NCI-H1092 treated with DMSO at 0.1 percent for 48 hours (cell line): ENCODE measurements around the gene VCAN.

Experiments
- DNase-seq: peaks from one replicate; lab custom pipeline; 2025; lab: John Stamatoyannopoulos, UW

The VCAN gene

DNA sequence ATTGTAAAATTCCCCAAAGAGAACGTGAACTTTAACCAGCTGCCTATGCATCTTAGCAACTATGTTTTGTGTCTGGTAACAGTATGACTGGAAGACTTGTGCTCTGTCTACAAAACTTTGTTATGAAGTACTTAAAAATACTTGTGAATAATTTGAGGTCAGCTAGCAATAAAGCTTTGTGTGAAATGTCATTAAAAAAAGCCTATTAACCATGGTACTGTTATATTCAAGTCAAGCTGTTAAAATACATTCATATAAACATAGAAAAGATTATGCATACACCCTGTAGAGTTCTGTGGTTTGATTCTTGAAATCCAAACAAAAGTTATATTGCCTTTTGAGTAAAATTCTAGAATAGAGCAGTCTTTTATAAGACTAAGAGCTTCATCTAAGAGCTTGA is 60.1 kb downstream of the VCAN start:
- DNase-seq = no peak

- DNase-seq = no peak
These were observed 67.4 kb downstream of the VCAN start for GRCh38 chr5:83538786-83539462.

DNA sequence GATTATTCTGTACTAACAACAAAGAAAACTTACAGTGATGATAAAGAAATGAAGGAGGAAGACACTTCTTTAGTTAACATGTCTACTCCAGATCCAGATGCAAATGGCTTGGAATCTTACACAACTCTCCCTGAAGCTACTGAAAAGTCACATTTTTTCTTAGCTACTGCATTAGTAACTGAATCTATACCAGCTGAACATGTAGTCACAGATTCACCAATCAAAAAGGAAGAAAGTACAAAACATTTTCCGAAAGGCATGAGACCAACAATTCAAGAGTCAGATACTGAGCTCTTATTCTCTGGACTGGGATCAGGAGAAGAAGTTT is 67.9 kb downstream of the VCAN start:
- no peak for DNase-seq

DNA sequence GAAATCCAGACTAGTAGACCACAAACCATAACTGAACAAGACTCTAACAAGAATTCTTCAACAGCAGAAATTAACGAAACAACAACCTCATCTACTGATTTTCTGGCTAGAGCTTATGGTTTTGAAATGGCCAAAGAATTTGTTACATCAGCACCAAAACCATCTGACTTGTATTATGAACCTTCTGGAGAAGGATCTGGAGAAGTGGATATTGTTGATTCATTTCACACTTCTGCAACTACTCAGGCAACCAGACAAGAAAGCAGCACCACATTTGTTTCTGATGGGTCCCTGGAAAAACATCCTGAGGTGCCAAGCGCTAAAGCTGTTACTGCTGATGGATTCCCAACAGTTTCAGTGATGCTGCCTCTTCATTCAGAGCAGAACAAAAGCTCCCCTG is 68.6 kb downstream of the VCAN start:
- no peak for DNase-seq

- DNase-seq = no peak
These were observed 69.2 kb downstream of the VCAN start for GRCh38 chr5:83540783-83541182.

- DNase-seq = no peak
These were observed 71.3 kb downstream of the VCAN start for GRCh38 chr5:83542839-83543238.

- no peak for DNase-seq
These were observed 72.4 kb downstream of the VCAN start for GRCh38 chr5:83543898-83544297.

DNA sequence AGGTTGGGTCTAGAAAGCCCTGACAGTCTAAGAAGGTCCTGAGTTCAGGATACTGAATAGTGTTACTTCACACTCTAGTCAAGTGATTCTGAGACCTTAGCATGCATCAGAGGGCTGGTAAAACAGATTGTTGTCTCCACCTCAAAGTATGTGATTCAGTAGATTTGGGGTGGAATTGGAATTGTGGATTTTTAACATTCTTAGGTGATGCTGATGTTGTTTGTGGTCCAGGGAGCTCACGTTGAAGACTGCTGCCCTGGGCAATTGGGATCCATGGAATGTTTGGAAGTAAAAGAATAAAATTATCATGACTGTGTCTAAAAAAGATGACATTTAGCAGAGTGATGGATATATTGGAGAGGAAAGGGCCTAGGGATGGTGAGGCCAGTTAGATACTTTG is 75.6 kb downstream of the VCAN start:
- DNase-seq = no peak

GRCh38 chr5:83547889-83548288 is 76.3 kb downstream of the VCAN start:
- no peak for DNase-seq

DNA sequence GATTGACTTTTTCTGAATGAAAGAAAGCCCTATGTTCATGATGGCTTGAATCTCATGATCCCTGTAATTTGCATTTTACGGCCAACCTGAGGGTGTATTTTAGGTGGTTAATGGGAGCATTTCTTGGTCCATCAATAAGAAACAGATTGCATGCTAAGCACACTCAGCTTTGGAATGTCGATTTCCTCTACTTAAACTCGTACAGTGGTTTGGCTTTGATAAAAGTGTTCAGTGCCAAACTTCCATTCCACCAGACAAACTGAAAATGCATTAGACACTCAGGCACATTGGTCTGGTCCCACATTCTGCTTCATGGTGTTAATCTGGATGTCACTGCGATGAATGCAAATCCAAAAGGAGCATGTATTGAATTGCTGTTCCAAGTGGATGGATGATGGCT is 77.0 kb downstream of the VCAN start:
- no peak for DNase-seq

DNA sequence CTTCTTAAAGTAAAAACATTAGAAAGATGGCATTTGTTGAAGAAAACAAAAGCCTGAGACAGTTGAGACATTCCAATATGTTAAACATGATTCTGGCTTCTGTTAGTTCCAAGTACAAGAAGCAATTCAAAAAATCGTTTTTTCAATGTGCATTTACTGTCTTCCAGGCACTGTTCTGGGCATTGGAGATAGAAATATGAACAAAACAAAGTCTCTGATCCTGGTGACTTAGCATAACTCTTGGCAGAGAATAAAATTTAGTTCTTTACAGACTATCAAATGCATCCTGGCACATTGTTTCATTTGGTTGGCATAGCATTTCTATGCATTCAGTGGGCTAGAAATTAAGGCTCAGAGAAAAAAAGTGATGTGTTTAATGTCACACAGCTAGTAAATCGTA is 77.5 kb downstream of the VCAN start:
- DNase-seq = no peak

GRCh38 chr5:83549674-83550073 is 78.1 kb downstream of the VCAN start:
- no peak for DNase-seq

DNA sequence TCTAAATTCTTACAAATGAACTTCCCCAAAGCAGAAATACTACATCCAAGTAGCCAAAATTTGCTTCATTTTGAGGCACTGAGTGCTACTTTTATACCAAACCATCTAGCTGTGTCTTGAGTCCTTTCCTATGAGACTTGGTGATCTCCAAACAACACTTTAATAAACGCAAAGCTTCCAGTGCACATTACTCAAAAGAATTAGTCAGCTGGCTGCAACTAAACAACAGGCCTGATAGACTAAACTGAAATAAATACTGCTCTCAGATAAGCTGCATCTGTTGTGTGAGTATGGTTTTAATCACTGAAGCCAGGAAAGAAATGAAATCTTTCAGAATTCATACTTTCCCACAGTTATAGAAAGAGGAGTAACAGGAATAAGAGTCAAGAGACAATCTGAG is 80.3 kb downstream of the VCAN start:
- DNase-seq = no peak

DNA sequence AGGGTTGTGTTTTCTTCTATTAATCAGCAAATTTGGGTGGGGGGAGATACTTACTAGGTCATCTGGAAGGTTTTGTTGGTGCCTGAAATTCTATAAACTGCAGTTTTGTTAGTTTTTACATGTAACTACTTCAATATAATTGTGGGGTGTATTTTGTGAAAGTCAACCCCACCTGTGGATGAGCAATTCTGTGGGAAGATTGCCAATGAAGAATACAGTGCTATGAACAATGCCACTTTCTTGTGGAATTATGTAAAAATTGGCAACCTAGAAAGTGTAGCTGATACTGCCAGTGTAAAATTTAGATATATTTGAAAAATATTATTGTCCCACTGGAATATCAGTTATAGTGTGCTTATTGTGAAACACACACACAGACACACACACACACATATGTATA is 80.7 kb downstream of the VCAN start:
- no peak for DNase-seq

DNA sequence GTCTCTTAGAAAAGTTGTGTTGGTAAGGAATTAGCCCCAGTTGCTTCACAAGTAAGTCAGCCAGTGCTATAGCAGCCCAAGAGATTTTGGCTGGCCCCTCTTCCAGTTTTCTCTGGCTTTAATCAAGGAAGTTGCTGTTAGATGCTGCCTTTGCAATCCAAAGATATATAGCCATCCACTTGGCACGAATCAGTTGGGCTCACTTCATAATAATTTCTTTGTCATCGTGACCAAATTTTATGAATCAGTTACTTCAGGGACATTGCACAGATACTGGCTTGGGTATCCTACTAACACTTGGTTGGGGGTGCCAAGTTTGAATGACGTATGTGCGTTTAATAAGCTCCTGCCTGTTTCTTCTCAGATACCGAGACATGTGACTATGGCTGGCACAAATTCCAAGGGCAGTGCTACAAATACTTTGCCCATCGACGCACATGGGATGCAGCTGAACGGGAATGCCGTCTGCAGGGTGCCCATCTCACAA is 81.5 kb downstream of the VCAN start:
- no peak for DNase-seq

- no peak for DNase-seq
These were observed 82.6 kb downstream of the VCAN start for GRCh38 chr5:83554133-83554532.

GRCh38 chr5:83554686-83555085 is 83.1 kb downstream of the VCAN start:
- no peak for DNase-seq

- DNase-seq = no peak
These were observed 83.7 kb downstream of the VCAN start for GRCh38 chr5:83555263-83555662.

GRCh38 chr5:83556190-83556589 is 84.6 kb downstream of the VCAN start:
- DNase-seq = no peak

DNA sequence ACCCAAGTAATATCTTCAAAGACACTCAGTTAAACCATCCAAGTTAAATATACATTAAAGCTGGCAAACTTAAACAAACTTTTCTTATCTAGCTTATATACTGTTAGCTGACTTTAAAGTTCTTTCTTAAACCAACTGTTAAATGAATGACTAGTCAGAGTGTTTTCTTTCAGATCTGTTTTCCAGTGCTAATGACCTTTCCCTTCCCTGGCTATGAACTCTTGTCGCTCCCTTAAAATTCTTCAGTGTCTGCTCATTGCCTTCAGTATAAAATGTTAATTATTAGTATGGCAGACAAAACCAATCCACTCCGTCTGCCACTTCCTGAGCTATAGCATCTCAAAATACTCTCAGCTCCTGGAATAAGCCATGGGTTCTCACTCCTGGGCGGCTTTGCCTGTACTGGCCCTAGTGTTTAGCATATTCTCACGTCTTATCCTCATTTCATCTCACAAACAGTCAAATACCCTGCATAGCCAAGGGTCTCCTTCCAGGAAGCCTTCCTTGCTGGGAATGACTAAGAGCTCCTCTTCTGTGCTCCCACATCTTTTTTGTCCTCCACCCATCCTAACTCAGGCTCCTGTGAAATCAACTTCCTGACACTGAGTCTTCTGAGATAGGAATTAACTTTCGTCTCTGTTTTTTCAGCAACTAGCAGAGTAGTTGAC is 87.7 kb downstream of the VCAN start:
- DNase-seq = no peak

DNA sequence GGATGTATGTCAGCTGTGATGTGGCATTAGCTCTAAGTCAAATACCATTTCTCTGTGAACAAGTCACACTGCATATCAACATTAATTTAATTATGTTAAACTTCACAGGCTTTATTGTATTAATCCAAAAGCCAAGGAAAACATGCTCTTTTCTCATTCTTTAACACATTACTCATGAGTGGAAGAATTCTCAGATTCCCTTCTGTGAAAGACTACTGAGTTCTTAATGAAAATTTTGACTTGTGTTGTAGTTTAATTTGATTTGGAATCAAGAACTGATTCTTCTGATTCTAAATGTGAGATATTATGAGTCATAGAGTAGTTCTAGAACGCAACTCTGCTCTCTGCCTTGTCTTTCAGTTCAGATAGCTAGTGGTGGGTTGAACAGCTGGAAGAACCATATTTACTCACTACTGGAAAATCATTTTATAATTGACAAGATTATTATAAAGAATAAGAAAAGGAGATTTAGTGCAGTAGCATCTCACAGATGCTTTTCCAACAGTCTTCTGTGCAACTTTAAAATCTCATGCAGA is 90.6 kb downstream of the VCAN start:
- no peak for DNase-seq

DNA sequence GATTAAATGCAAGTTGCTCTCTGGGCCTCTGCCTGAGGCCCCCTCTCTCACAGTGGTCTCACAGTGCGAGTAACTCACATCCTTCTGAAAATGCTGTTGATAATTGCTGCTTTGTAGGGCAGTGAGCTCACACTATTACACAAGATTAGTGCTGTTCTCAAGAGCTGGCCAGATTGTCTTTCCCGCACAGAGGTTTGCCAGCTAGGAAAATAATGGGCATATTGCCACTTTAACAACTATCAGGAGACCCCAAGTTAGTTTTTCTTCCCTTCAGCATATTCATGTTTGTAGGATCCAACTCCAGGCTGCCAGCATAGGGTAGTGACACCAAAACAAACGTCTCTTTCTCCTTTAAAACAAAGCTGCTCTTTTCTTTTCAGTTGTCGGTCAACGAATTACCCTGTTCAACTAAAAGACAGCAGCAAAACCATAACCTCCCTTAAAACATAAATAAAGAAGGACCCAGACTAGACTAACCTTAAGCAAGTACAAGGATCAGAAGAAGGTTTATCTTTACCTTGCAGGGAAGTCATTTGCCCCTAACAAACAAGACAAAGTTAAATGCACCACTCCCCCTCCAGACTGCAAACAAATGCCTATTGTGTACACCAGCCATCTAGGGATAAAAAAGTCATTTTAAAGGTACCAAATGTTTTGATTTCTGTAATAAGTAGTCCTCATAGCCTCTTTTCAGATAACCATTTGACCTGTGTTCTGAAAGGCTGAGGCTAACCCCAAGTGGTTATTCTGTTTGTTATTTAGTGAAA is 91.4 kb downstream of the VCAN start:
- DNase-seq = no peak

GRCh38 chr5:83563631-83564030 is 92.1 kb downstream of the VCAN start:
- DNase-seq = no peak
